HFF-Myc (cell line): Measurements from ENCODE around the gene LGR6.
"Not testable (repeated sequence)": the region's sequence is repeated elsewhere in the genome, so short reads cannot be mapped to it uniquely, and the experiment has no call there.

Experiments used
- DNase-seq: peaks from one replicate; pipeline ENCODE4 v3.0.0-alpha.2; 2011; ENCODE audit warnings: low read depth; ENCODE audit errors: extremely low read depth
- H3K4me3 ChIP-seq: replicated peaks from 2 replicates; pipeline ENCODE4 v1.5.1; 2011; ENCODE audit warnings: low read depth, mild to moderate bottlenecking, control low read depth, low read length
- TF ChIP-seq, protein P1 (sequence below): IDR thresholded peaks from 2 replicates; pipeline ENCODE4 v1.5.1; 2012; ENCODE audit warnings: mild to moderate bottlenecking, low read depth, low read length, control low read depth; ENCODE audit errors: missing control alignments

Gene LGR6

DNA sequence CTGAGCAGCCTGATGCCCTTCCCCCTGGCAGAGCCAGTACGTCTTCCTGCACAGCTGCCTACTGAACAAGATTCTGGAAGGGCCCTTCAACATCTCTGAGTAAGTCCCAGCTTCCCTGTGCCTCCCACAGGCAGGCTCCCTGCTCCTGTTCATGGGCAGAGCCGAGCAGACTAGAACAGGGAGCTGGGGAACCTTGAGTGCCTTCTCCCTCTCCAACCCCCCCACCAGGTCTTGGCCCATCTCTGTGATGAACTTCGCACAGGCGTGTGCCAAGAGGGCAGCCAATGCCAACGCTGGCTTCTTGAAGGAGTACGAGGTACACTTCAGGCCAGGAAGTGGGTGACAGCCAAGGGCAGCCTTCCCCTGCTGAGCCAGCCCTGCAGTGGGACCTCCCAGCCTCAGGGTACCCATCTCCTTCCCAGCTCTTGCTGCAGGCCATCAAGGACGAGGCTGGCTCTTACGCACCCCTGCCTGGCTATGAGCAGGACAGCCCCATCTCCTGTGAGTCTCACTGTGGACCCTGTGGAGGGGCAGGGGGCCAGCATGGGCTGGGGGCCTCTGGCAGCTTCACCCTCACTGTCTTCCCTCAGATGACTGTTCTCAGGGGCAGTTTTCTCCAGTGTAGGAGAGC lies 6.4 kb upstream of the LGR6 start:
- no peak for DNase-seq
- TF ChIP-seq, protein P1, sequence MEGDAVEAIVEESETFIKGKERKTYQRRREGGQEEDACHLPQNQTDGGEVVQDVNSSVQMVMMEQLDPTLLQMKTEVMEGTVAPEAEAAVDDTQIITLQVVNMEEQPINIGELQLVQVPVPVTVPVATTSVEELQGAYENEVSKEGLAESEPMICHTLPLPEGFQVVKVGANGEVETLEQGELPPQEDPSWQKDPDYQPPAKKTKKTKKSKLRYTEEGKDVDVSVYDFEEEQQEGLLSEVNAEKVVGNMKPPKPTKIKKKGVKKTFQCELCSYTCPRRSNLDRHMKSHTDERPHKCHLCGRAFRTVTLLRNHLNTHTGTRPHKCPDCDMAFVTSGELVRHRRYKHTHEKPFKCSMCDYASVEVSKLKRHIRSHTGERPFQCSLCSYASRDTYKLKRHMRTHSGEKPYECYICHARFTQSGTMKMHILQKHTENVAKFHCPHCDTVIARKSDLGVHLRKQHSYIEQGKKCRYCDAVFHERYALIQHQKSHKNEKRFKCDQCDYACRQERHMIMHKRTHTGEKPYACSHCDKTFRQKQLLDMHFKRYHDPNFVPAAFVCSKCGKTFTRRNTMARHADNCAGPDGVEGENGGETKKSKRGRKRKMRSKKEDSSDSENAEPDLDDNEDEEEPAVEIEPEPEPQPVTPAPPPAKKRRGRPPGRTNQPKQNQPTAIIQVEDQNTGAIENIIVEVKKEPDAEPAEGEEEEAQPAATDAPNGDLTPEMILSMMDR = no peak
- no peak overlapping the region for H3K4me3 ChIP-seq

DNA sequence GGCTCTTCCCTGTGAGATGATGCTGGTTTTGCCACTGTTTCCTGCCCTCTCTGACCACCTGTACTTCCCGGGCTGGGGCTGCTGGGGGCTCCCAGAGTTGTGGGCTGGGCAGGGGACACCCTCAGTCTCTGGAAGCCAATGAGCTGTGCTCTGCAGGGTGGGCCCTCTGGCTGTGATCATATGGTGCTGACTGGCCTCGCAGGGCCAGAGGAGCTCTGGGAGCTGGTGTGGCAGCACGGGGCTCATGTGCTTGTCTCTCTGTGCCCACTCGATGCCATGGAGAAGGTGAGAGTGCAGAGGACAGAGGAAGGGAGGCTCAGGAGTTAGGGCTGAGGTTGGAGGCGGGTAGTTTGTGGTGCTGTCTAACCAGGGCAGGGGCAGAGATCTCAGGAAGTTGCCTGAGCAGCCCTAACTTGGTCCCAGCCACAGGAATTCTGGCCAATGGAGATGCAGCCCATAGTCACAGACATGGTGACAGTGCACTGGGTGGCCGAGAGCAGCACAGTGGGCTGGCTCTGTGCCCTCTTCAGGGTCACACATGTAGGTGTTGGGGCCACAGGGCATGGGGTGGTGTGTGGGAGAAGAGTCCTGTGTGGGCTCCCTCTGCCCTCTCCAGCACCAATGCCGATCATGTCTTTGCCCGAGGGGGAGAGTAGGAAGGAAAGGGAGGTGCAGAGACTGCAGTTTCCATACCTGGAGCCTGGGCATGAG lies 5.7 kb upstream of the LGR6 start:
- TF ChIP-seq, protein P1 = no peak
- no peak overlapping the region for H3K4me3 ChIP-seq
- DNase-seq = no peak

DNA sequence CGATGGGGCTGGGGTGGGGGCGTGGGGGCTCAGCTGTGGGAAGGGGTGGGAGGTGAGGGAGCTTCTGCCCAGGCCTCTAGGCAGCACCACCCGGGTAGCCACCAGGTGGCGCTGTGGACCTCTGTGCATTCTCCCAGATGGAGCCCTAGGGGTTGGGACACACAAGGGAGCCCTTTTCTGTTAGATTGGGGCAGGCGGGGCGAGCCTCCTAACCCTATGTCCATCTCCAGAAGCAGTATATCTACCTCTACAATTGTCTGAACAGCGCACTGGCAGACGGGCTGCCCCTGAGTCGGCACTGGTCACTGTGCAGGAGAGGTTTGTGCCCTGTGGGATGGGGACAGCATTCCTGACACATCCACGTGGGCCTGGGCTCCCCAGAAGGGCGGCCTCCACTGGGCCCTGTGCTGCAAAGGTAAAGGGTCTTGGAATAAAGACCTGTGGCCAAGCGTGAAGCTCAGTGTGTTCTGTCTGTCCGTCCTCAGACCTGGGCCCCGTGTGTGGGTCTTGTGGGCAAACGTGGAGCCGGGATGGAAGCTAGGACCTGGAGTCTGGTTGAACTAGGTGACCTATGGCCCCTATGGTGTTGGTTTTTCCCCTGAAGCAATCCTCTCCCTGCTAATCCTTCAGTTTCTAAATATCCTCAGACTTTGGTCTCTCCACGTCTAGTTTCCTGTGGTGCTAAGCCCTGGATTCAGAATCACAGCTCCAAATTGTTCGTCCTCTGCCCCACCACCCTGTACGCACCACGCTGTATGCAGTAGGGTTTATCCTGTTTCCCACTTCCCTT lies 4.4 kb upstream of the LGR6 start:
- TF ChIP-seq, protein P1 = peak; percentile 74
- no peak for DNase-seq
- no peak overlapping the region for H3K4me3 ChIP-seq

DNA sequence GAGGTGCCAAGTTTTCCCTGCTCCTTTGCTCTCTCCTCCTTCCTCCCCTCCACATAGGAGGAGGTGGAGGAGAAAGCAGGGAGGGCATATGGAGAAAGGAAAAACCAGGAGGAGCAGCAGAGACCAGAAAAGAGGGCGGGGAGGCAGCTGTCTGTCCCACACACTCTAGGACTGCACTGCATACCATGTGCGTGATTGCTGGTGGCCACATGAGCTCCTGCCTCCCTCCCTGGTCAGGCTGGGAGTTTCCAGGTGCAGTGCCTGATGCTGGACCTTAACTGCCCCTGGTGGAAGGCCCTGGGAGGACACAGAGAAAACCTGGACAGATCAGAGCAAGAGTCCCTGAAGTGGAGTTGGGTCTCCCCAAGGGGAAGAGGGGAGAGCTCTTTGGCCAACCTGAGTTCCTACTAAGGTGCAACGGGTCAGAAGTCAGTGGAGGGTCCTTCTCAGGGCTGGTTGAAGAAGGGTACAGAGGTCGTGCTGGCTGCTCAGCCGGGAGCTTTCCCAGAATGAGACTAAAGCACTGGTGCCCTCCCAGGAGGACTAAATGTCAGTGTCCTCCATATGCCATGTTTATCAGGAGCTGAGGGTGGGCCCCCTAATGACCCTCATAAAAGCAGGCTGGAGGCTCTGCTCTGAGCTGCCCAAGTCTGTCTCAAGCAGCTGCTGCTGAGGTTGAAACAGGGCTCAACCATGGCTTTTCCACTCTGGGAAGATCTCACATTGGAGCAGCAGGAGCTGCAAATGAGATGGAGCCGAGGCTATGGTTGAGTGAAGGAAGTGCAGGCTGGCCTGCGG lies 3.5 kb upstream of the LGR6 start:
- H3K4me3 ChIP-seq = no peak overlapping the region
- TF ChIP-seq, protein P1 = no peak
- no peak for DNase-seq

DNA sequence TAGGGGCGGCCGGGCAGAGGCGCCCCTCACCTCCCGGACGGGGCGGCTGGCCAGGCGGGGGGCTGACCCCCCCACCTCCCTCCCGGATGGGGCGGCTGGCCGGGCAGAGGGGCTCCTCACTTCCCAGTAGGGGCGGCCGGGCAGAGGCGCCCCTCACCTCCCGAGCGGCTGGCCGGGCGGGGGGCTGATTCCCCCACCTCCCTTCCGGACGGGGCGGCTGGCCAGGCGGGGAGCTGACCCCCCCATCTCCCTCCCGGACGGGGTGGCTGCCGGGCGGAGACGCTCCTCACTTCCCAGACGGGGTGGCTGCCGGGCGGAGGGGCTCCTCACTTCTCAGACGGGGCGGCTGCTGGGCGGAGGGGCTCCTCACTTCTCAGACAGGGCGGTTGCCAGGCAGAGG lies 2.2 kb upstream of the LGR6 start:
- not testable (repeated sequence) for DNase-seq, H3K4me3 ChIP-seq

DNA sequence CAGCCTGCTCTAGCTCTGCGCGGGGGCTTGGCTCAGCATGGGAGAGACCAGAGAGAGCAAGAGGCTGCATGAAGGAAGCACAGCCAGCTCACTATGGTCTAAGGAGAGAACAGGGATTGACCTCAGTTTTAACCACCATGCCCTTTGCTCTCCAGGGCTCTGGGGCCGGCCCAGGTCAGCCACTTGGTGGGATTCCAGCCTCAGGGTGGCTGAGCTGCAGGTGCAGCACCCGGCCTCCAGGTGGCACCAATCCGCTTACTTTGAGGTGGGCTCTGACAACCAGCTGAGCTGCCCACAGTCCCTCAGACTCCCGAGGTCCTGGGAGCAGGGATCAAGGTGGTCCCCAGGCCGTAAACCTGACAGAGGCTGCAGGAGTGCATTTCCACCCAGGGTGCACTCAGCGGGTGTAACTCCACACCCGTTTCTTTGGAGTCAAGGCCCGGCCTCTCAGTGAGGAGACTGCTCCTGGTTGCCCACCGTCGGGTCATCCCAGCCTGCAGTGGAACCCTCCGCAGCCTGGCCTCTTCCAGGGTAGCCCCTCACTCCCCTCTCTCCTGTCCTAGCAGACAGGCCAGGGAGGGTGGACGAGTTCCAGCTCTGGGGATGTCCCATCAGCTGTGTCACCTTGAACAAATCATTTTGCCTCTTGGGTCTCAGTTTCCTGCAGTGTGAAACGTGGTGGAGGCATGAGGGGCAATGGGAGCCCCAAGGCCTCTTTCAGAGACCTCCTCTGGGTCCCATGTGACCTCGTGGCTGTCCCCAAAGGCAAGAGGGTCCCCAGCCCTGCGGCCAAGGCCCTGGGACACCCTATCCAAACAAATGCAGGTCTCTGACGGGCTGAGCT lies 607 bp upstream of the LGR6 start:
- H3K4me3 ChIP-seq = no peak overlapping the region
- TF ChIP-seq, protein P1 = peak; percentile 90
- DNase-seq = no peak
